Esophagus squamous epithelium (tissue), 5 donors: ENCODE measurements around the gene PSMD8. TPM values are rescaled to one million over a fixed set of nuclear protein-coding genes. Genes with fewer than 3 reads are reported as not detected.

ENCODE experiments used
- DNase-seq: peaks from one replicate; lab custom pipeline; 2025; lab: John Stamatoyannopoulos, UW
- H3K27ac ChIP-seq, 4 donors: fragments of 200-600 bp; sonication (generic); one replicate each; pipeline ENCODE4 v1.5.1; 2016 to 2019; ENCODE audit warnings: mild to moderate bottlenecking in 1 of 4
- H3K27me3 ChIP-seq, 4 donors: fragments of 200-600 bp; sonication (generic); 1 replicate in 3 of 4; 2 replicates in 1 of 4; pipeline versions ENCODE4 v1.5.1 to v1.6.0; 2017 to 2021; ENCODE audit warnings: antibody characterized with exemption in 1 of 4
- H3K36me3 ChIP-seq, 3 donors: fragments of 200-600 bp; sonication (generic); one replicate each; pipeline ENCODE4 v1.5.1; 2016 to 2019
- H3K4me1 ChIP-seq, 3 donors: fragments of 200-600 bp; sonication (generic); one replicate each; pipeline ENCODE4 v1.5.1; 2017 to 2019
- H3K4me3 ChIP-seq, 4 donors: fragments of 200-600 bp; sonication (generic); 1 replicate in 3 of 4; 2 replicates in 1 of 4; pipeline ENCODE4 v1.5.1; 2016 to 2019; ENCODE audit warnings: mild to moderate bottlenecking in 2 of 4, moderate library complexity in 1 of 4
- H3K9me3 ChIP-seq, 3 donors: fragments of 200-600 bp; sonication (generic); one replicate each; pipeline ENCODE4 v1.5.1; 2016 to 2019
- CTCF ChIP-seq, 6 experiments: fragments of 450-650 bp in 4 of 6; fragments of 200-600 bp in 2 of 6; sonication (generic) in 2 of 6; IDR thresholded peaks; one replicate each; pipeline ENCODE4 v1.5.1; 2016 to 2019; ENCODE audit warnings: antibody characterized with exemption in 6 of 6, mild to moderate bottlenecking in 4 of 6, moderate library complexity in 4 of 6
- POLR2A ChIP-seq, 4 donors: fragments of 450-650 bp; IDR thresholded peaks; one replicate each; pipeline ENCODE4 v1.6.1; 2017; ENCODE audit warnings: antibody characterized with exemption in 4 of 4, mild to moderate bottlenecking in 4 of 4, moderate library complexity in 3 of 4
- WGBS, 2 donors: methylation state at CpG; one replicate each; pipeline ENCODE4 v1.1.5; 2018; 5-methylcytosine and 5-hydroxymethylcytosine counted together
- intact Hi-C: fragments of 100-400 bp; cut with DNase I; formaldehyde crosslinking; loops from one replicate; pipeline ENCODE4 v1.15.0; 2022
- total RNA-seq, 4 donors: library from RNA; depleted of rRNA; stranded (reverse); fragments of >200 nt; gene quantifications; one replicate each; pipeline ENCODE4 v1.1.0, GENCODE V29; 2016
- donor health status: DM: yes; HTN: yes; CAD: no.

PSMD8 gene
- total RNA-seq, 4 donors from 2014 or later = 172 to 231 (median 197) TPM

- Histone ChIP-seq H3K4me1 (peaks cover 5 to 24% (median 11%) of the 10 kb centered on the region in 3 donors), H3K4me3 (no peak overlapping the region), H3K27me3 (peaks cover 0 to 48% (median 2%) of the 10 kb centered on the region in 4 donors), H3K9me3 (no peaks in the 10 kb centered on the region), H3K36me3 (peaks cover 0 to 15% (median 9%) of the 10 kb centered on the region in 3 donors), H3K27ac (no peak overlapping the region)
- TF ChIP-seq POLR2A (IDR thresholded peaks at IDR 0.05) = no peak
- TF ChIP-seq CTCF (IDR thresholded peaks at IDR 0.05) = no peak
- intact Hi-C loops = no loop called here
- DNase-seq = no peak
- 50 to 64% methylated on average over 3 of the region's 3 CpGs for WGBS, 2 donors
Observed at GRCh38 chr19:38401148-38401547, 26.8 kb downstream of the PSMD8 start.

GRCh38 chr19:38402623-38402966, 28.2 kb downstream of the PSMD8 start:
- WGBS, 2 donors = 0 to 7% methylated on average over 6 to 12 of the region's 18 CpGs
- peaks cover 0 to 30% (median 9%) of the 10 kb centered on the region in 3 donors for H3K36me3 ChIP-seq
- no peaks in the 10 kb centered on the region for H3K9me3 ChIP-seq
- intact Hi-C loops = no loop called here
- peaks cover 0 to 34% (median 2%) of the 10 kb centered on the region in 4 donors for H3K27me3 ChIP-seq
- TF ChIP-seq CTCF (IDR thresholded peaks at IDR 0.05) (no peak), POLR2A (IDR thresholded peaks at IDR 0.05) (no peak)
- DNase-seq = no peak
- peak overlapping the region; percentile 71 to 97 (median 77) for H3K4me3 ChIP-seq
- peaks cover 5 to 20% (median 11%) of the 10 kb centered on the region in 3 donors for H3K4me1 ChIP-seq
- peak overlapping the region; percentile 27 to 69 (median 61) for H3K27ac ChIP-seq

- Histone ChIP-seq H3K27me3 (peaks cover 0 to 29% (median 2%) of the 10 kb centered on the region in 4 donors), H3K4me3 (peak within 1 kb of the TSS; percentile 71 to 97 (median 77)), H3K36me3 (peaks cover 0 to 35% (median 9%) of the 10 kb centered on the region in 3 donors), H3K27ac (peak within 1 kb of the TSS; percentile 90 to 95 (median 92)), H3K9me3 (no peaks in the 10 kb centered on the region), H3K4me1 (peaks cover 5 to 20% (median 11%) of the 10 kb centered on the region in 3 donors)
- peak; percentile 90 for DNase-seq
- TF ChIP-seq CTCF (IDR thresholded peaks at IDR 0.05) = peak; percentile 96 to 100 (median 99)
- peak in 2 of 4 donors; percentile 9 to 58 for TF ChIP-seq POLR2A (IDR thresholded peaks at IDR 0.05)
- WGBS, 2 donors = no CpG with 5 or more reads among the region's 82 CpGs
- intact Hi-C loops = no loop called here
Observed at GRCh38 chr19:38402967-38403674, 28.8 kb downstream of the PSMD8 start, which contains the start of gene FAM98C. TSS of gene FAM98C (plus strand) at chr19:38403093. CDS start at chr19:38403154, 61 bp downstream.

DNA sequence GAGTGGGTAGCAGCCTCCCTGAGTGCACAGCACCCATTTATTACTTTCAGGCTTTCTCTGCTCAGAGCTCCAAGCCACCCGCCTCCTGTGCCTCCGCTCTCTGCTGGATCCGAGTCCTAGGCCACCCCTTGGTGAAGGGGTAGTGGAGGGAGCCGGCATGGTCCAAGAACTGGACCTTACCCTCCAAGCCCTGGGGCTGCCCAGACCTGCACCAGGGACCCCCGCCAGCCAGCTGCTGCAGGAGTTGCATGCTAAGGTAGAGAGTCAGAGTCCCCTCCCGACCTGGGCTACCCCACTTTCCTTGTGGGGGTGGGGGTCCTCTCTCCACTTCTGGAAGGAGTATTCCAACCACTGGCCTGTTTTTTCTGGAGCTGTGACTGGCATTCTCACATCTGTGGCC, 30.5 kb downstream of the PSMD8 start:
- WGBS, 2 donors = 100% methylated on average over 1 to 3 of the region's 6 CpGs
- intact Hi-C loops = no loop called here

More for the DNA sequence above, 30.5 kb downstream of the PSMD8 start:
- peaks cover 0 to 48% (median 9%) of the 10 kb centered on the region in 3 donors for H3K36me3 ChIP-seq
- TF ChIP-seq CTCF (IDR thresholded peaks at IDR 0.05) (no peak), POLR2A (IDR thresholded peaks at IDR 0.05) (no peak)
- DNase-seq = no peak
- peaks cover 0 to 11% (median 0%) of the 10 kb centered on the region in 4 donors for H3K27me3 ChIP-seq
- H3K27ac ChIP-seq = no peak overlapping the region
- peaks cover 5 to 20% (median 11%) of the 10 kb centered on the region in 3 donors for H3K4me1 ChIP-seq
- H3K4me3 ChIP-seq = no peak overlapping the region
- H3K9me3 ChIP-seq = no peaks in the 10 kb centered on the region
